HEK293 (cell line): ENCODE measurements around the gene TAS1R2.

Source experiments
- CTCF ChIA-PET: fragments of 350-600 bp; formaldehyde crosslinking; extraction: SDS; loops from one replicate; lab custom pipeline; 2021; ENCODE audit warnings: antibody characterized with exemption; lab: Yijun Ruan, JAX
- POLR2A ChIA-PET: fragments of 300-600 bp; formaldehyde crosslinking; extraction: SDS; loops from one replicate; lab custom pipeline; 2020; ENCODE audit warnings: antibody characterized with exemption, inconsistent platforms; lab: Yijun Ruan, JAX
- H3K27ac ChIP-seq: fragments of 200-500 bp; sonication (Bioruptor generic); 2 replicates; pipeline ENCODE4 v1.5.1; 2014; ENCODE audit warnings: low read depth, low read length, control low read depth, inconsistent platforms; ENCODE audit errors: extremely low read depth
- H3K36me3 ChIP-seq, 2 experiments: fragments of 200-500 bp in 1 of 2; sonication (Bioruptor generic) in 1 of 2; 1 replicate in 1 of 2; 2 replicates in 1 of 2; pipeline ENCODE4 v1.5.1; 2014 to 2017; ENCODE audit warnings: inconsistent platforms in 2 of 2, low read length in 2 of 2; ENCODE audit not compliant: control insufficient read depth in 2 of 2, insufficient read depth in 1 of 2
- H3K4me1 ChIP-seq: fragments of 200-500 bp; sonication (Bioruptor generic); 2 replicates; pipeline ENCODE4 v1.5.1; 2014; ENCODE audit warnings: mild to moderate bottlenecking, low read length, inconsistent platforms; ENCODE audit not compliant: control insufficient read depth, insufficient read depth
- H3K4me3 ChIP-seq: 2 replicates; pipeline ENCODE4 v1.5.1; 2011; ENCODE audit warnings: low read depth, mild to moderate bottlenecking, control low read depth, low read length, moderate library complexity
- H3K9me3 ChIP-seq: fragments of 200-500 bp; sonication (Bioruptor generic); 2 replicates; pipeline ENCODE4 v1.5.1; 2014; ENCODE audit warnings: low read depth, low read length, inconsistent platforms; ENCODE audit not compliant: control insufficient read depth, insufficient read depth
- BCL6B ChIP-seq: fragments of 450-650 bp; formaldehyde crosslinking; IDR thresholded peaks from 2 replicates; pipeline ENCODE4 v1.5.1; 2017; ENCODE audit warnings: missing biosample characterization, missing genetic modification characterization
- GLIS2 ChIP-seq: fragments of 450-650 bp; formaldehyde crosslinking; IDR thresholded peaks from 2 replicates; pipeline ENCODE4 v1.5.1; 2016; ENCODE audit warnings: missing biosample characterization, missing genetic modification characterization
- MYNN ChIP-seq: fragments of 450-650 bp; formaldehyde crosslinking; IDR thresholded peaks from 2 replicates; pipeline ENCODE4 v1.5.1; 2016; ENCODE audit warnings: missing biosample characterization, missing genetic modification characterization, borderline replicate concordance
- PRDM2 ChIP-seq: fragments of 450-650 bp; formaldehyde crosslinking; IDR thresholded peaks from 2 replicates; pipeline ENCODE4 v1.5.1; 2016; ENCODE audit warnings: missing biosample characterization, missing genetic modification characterization, borderline replicate concordance
- SALL2 ChIP-seq: fragments of 450-650 bp; formaldehyde crosslinking; IDR thresholded peaks from 2 replicates; pipeline ENCODE4 v1.5.0; 2017; ENCODE audit warnings: missing biosample characterization, mild to moderate bottlenecking, missing genetic modification characterization, borderline replicate concordance
- ZBTB1 ChIP-seq: fragments of 450-650 bp; formaldehyde crosslinking; IDR thresholded peaks from 2 replicates; pipeline ENCODE4 v1.5.1; 2016; ENCODE audit warnings: missing biosample characterization, missing genetic modification characterization
- ZBTB8A ChIP-seq: fragments of 450-650 bp; formaldehyde crosslinking; IDR thresholded peaks from 2 replicates; pipeline ENCODE4 v1.5.1; 2016; ENCODE audit warnings: missing biosample characterization, missing genetic modification characterization
- ZNF132 ChIP-seq: fragments of 450-650 bp; formaldehyde crosslinking; IDR thresholded peaks from 2 replicates; pipeline ENCODE4 v1.5.1; 2017; ENCODE audit warnings: missing biosample characterization, missing genetic modification characterization, borderline replicate concordance
- ZNF140 ChIP-seq: fragments of 450-650 bp; formaldehyde crosslinking; IDR thresholded peaks from 2 replicates; pipeline ENCODE4 v1.5.1; 2016; ENCODE audit warnings: missing biosample characterization, missing genetic modification characterization
- ZNF350 ChIP-seq: fragments of 450-650 bp; formaldehyde crosslinking; IDR thresholded peaks from 2 replicates; pipeline ENCODE4 v1.5.0; 2017; ENCODE audit warnings: missing biosample characterization, mild to moderate bottlenecking, missing genetic modification characterization
- ZNF423 ChIP-seq: fragments of 450-650 bp; formaldehyde crosslinking; IDR thresholded peaks from 2 replicates; pipeline ENCODE4 v1.5.1; 2016; ENCODE audit warnings: missing biosample characterization, missing genetic modification characterization
- ZNF529 ChIP-seq: fragments of 450-650 bp; formaldehyde crosslinking; IDR thresholded peaks from 2 replicates; pipeline ENCODE4 v1.5.1; 2017; ENCODE audit warnings: missing genetic modification characterization, missing biosample characterization; ENCODE audit not compliant: insufficient replicate concordance
- ZNF549 ChIP-seq: fragments of 450-650 bp; IDR thresholded peaks from 2 replicates; pipeline ENCODE4 v1.5.1; 2018; ENCODE audit warnings: missing biosample characterization, missing genetic modification characterization, mild to moderate bottlenecking, inconsistent platforms, moderate library complexity
- ZNF626 ChIP-seq: fragments of 450-650 bp; sonication (Bioruptor Pico); formaldehyde crosslinking; IDR thresholded peaks from 2 replicates; pipeline ENCODE4 v1.5.1; 2018; ENCODE audit warnings: missing biosample characterization, missing genetic modification characterization, inconsistent platforms
- ZNF837 ChIP-seq: fragments of 450-650 bp; formaldehyde crosslinking; IDR thresholded peaks from 2 replicates; pipeline ENCODE4 v1.5.1; 2016; ENCODE audit warnings: missing biosample characterization, missing genetic modification characterization
- ZNF843 ChIP-seq: fragments of 450-650 bp; formaldehyde crosslinking; IDR thresholded peaks from 2 replicates; pipeline ENCODE4 v1.5.1; 2016; ENCODE audit warnings: missing biosample characterization, missing genetic modification characterization
- ZSCAN4 ChIP-seq: fragments of 450-650 bp; formaldehyde crosslinking; IDR thresholded peaks from 2 replicates; pipeline ENCODE4 v1.5.1; 2017; ENCODE audit warnings: missing biosample characterization, missing genetic modification characterization

TAS1R2 gene

GRCh38 chr1:18808550-18808949 lies 50.9 kb downstream of the TAS1R2 start:
- no peak overlapping the region for H3K27ac ChIP-seq
- TF ChIP-seq ZNF549 (tag by site-specific recombination) (no peak), ZNF140 (tag by site-specific recombination) (no peak), GLIS2 (no peak), ZNF529 (no peak), ZNF132 (tag by site-specific recombination) (no peak), ZBTB1 (no peak), ZSCAN4 (tag by site-specific recombination) (no peak), BCL6B (no peak), ZNF843 (tag by site-specific recombination) (no peak)
- POLR2A ChIA-PET, result no interaction called here
- no peaks in the 10 kb centered on the region for H3K9me3 ChIP-seq
- CTCF ChIA-PET, result interaction anchor here (1.5 to 2.2 kb wide), 2 partner anchors 12 to 211 kb away, joined by 3 to 7 read pairs; no protein-coding TSS in a partner anchor
- H3K4me1 ChIP-seq, result no peaks in the 10 kb centered on the region
- no peaks in the 10 kb centered on the region for H3K36me3 ChIP-seq
- H3K4me3 ChIP-seq, result no peak overlapping the region

- Histone ChIP-seq H3K4me3 (no peak overlapping the region), H3K27ac (no peak overlapping the region), H3K4me1 (no peaks in the 10 kb centered on the region), H3K9me3 (no peaks in the 10 kb centered on the region), H3K36me3 (no peaks in the 10 kb centered on the region)
- ChIA-PET POLR2A (no interaction called here), CTCF (interaction anchor here (0.6 to 2.2 kb wide), 4 partner anchors 9 to 210 kb away, joined by 3 to 7 read pairs (median 5); no protein-coding TSS in a partner anchor)
- TF ChIP-seq ZBTB1, result no peak
- TF ChIP-seq BCL6B, result no peak
- no peak for TF ChIP-seq ZSCAN4 (tag by site-specific recombination)
- TF ChIP-seq ZBTB8A (tag by site-specific recombination), result no peak
- no peak for TF ChIP-seq ZNF626
- TF ChIP-seq MYNN (tag by site-specific recombination), result no peak
- TF ChIP-seq ZNF837 (tag by site-specific recombination), result no peak
- TF ChIP-seq SALL2 (tag by site-specific recombination), result no peak
- no peak for TF ChIP-seq ZNF350 (tag by site-specific recombination)
- TF ChIP-seq ZNF423 (tag by site-specific recombination), result no peak
- no peak for TF ChIP-seq PRDM2 (tag by site-specific recombination)
Measured at GRCh38 chr1:18807334-18808063, 52.0 kb downstream of the TAS1R2 start.
